Activated B cell treated with CpG ODN at 0.5 μM for 24 hours (primary cell): Measurements from ENCODE around the gene NHEJ1. TPM values are rescaled to one million over a fixed set of nuclear protein-coding genes. Genes with fewer than 3 reads are reported as not detected.

Experiments used
- ATAC-seq: fragments of 200-7000 bp; cut with Tn5 transposase; one replicate; pipeline ENCODE4 v1.10.0; 2021; ENCODE audit warnings: low read depth, mild to moderate bottlenecking, moderate library complexity
- CTCF ChIA-PET: fragments of 350-600 bp; sonication (Branson Sonifier 250); formaldehyde crosslinking; loops from one replicate; lab custom pipeline; 2021; ENCODE audit warnings: antibody characterized with exemption; lab: Charles Lee
- POLR2A ChIA-PET: fragments of 350-600 bp; sonication (Branson Sonifier 250); formaldehyde crosslinking; loops from one replicate; lab custom pipeline; 2021; ENCODE audit warnings: antibody characterized with exemption; lab: Charles Lee
- DNase-seq: peaks from one replicate; pipeline ENCODE4 v3.0.0; 2022
- H3K27ac Mint-ChIP-seq: one replicate; pipeline ENCODE4 v1.8.0; 2020; ENCODE audit warnings: mixed read lengths
- H3K27me3 Mint-ChIP-seq: one replicate; pipeline ENCODE4 v1.8.0; 2021; ENCODE audit warnings: mixed read lengths
- H3K36me3 Mint-ChIP-seq: one replicate; pipeline ENCODE4 v1.8.0; 2021; ENCODE audit warnings: low read depth, mixed read lengths
- H3K4me1 Mint-ChIP-seq: one replicate; pipeline ENCODE4 v1.8.0; 2021; ENCODE audit warnings: mixed read lengths
- H3K4me3 Mint-ChIP-seq: one replicate; pipeline ENCODE4 v1.8.0; 2020; ENCODE audit warnings: mild to moderate bottlenecking, mixed read lengths
- H3K9me3 Mint-ChIP-seq: one replicate; pipeline ENCODE4 v1.8.0; 2020; ENCODE audit warnings: mixed read lengths
- CTCF ChIP-seq: fragments of 200-600 bp; IDR thresholded peaks from one replicate; pipeline ENCODE4 v1.8.0; 2022; ENCODE audit warnings: antibody characterized with exemption, mild to moderate bottlenecking
- intact Hi-C: fragments of 100-400 bp; cut with micrococcal nuclease; formaldehyde crosslinking; loops from one replicate; pipeline ENCODE4 v1.15.1; 2024
- total RNA-seq: library from RNA; stranded (reverse); gene quantifications from 2 replicates; pipeline ENCODE4 v1.2.3, GENCODE V29; 2022

NHEJ1 gene
- total RNA-seq, 1 donor from 2014 or later: 19.1 TPM

GRCh38 chr2:219084791-219085190 is 75.8 kb downstream of the NHEJ1 start:
- intact Hi-C loops: no loop called here
- Mint-ChIP-seq H3K4me1 (peaks cover 13% of the 10 kb centered on the region), H3K4me3 (no peak overlapping the region), H3K36me3 (peaks cover 10% of the 10 kb centered on the region), H3K9me3 (no peaks in the 10 kb centered on the region), H3K27ac (no peak overlapping the region), H3K27me3 (no peaks in the 10 kb centered on the region)
- ChIA-PET CTCF (interaction anchor here (0.7 kb wide), 1 partner anchor 1284 kb away, joined by 3 read pairs; no protein-coding TSS in a partner anchor), POLR2A (no interaction called here)
- TF ChIP-seq CTCF: no peak
- DNase-seq (no peak), ATAC-seq (no peak)

- ChIA-PET CTCF (no interaction called here), POLR2A (no interaction called here)
- no peak for ATAC-seq
- H3K9me3 Mint-ChIP-seq: no peaks in the 10 kb centered on the region
- no peak overlapping the region for H3K4me3 Mint-ChIP-seq
- no peak overlapping the region for H3K27ac Mint-ChIP-seq
- TF ChIP-seq CTCF: no peak
- no peak for DNase-seq
- H3K4me1 Mint-ChIP-seq: peaks cover 13% of the 10 kb centered on the region
- H3K36me3 Mint-ChIP-seq: peaks cover 13% of the 10 kb centered on the region
- no peaks in the 10 kb centered on the region for H3K27me3 Mint-ChIP-seq
- intact Hi-C loops: no loop called here
These were observed 78.2 kb downstream of the NHEJ1 start for GRCh38 chr2:219082332-219082958.

DNA sequence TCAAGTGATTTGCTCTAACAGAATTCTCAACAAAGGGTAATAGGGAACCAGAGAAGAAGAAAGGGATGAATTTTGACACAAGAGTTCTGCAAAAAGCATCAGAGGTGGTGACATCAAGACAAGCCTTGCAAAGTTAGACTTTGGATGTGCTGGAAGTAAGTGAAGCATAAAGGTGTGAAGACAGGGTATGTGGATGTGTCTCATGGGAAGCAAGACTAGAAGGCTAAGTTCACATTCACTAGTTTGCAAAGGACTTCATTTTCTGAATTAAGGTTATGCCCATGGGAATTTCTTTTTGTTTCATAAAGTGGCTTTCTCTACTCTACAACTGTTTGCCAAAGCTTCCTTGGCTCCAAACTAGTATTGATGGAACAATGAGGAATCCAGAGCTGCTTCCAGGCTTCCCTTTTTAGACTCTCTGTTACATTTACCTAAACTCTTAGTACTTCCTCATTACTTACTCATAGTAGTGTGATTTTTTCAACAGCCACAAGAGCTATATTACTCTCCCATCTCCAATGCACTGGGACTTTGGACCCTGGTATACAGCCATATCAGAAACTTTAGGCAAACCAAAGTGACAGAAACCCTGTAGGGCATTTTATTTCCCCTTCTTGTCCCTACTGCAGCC is 78.8 kb downstream of the NHEJ1 start:
- POLR2A ChIA-PET: no interaction called here
- no peak for TF ChIP-seq CTCF

DNA sequence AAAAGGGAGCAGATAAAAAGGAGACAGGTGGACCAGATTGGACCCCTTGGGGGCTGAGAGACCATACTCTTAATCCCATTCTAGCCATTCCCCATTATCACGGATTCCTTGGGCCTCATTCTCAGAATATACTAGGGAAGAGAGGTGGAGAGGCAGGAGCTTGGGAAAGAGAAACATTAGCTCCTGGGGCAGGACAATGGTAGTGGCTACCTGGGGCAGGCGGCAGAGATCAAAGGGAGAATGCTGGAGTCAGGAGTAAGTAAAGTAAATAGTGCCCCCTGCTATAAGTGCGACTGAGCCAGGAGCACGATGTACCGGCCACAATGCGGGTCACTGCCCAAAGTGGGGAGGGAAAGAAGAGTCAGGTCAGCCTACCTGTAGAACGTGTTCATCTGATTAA is 79.5 kb downstream of the NHEJ1 start:
- POLR2A ChIA-PET: no interaction called here
- no peak for DNase-seq
- no peak overlapping the region for H3K27ac Mint-ChIP-seq
- peaks cover 13% of the 10 kb centered on the region for H3K4me1 Mint-ChIP-seq
- H3K36me3 Mint-ChIP-seq: peaks cover 24% of the 10 kb centered on the region
- intact Hi-C loops: no loop called here
- no peaks in the 10 kb centered on the region for H3K9me3 Mint-ChIP-seq
- H3K4me3 Mint-ChIP-seq: no peak overlapping the region
- no peak for TF ChIP-seq CTCF
- CTCF ChIA-PET: interaction anchor here (0.9 kb wide), 1 partner anchor 39 kb away, joined by 4 read pairs; no protein-coding TSS in a partner anchor
- no peak for ATAC-seq
- no peaks in the 10 kb centered on the region for H3K27me3 Mint-ChIP-seq

More for the DNA sequence above, 78.8 kb downstream of the NHEJ1 start:
- ATAC-seq (no peak), DNase-seq (no peak)
- no peak overlapping the region for H3K27ac Mint-ChIP-seq
- peaks cover 13% of the 10 kb centered on the region for H3K4me1 Mint-ChIP-seq
- intact Hi-C loops: no loop called here
- no peak overlapping the region for H3K4me3 Mint-ChIP-seq
- CTCF ChIA-PET: no interaction called here
- peaks cover 17% of the 10 kb centered on the region for H3K36me3 Mint-ChIP-seq
- H3K9me3 Mint-ChIP-seq: no peaks in the 10 kb centered on the region
- H3K27me3 Mint-ChIP-seq: no peaks in the 10 kb centered on the region

DNA sequence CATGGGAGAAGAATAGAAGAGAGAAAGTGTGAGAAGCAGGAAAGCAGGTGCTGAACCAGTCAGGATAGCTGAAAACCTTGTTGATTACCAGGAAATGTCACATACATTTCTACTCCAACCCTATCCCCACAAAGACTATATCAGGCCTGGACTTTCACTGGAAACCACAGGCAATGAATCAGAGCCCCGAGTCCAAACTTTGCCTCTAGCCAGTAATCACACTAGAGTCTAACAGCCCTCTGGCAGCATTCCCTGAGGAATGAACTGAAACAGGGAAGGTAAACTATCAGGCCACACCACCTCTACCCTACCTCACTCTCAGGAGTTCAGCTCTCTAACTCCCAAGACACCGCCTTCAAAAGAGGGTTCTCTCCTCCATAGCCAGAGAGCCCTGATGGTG is 81.2 kb downstream of the NHEJ1 start:
- DNase-seq (no peak), ATAC-seq (no peak)
- ChIA-PET POLR2A (no interaction called here), CTCF (no interaction called here)
- no peak for TF ChIP-seq CTCF
- peaks cover 33% of the 10 kb centered on the region for H3K36me3 Mint-ChIP-seq
- no peak overlapping the region for H3K4me3 Mint-ChIP-seq
- intact Hi-C loops: no loop called here
- no peak overlapping the region for H3K27ac Mint-ChIP-seq
- H3K4me1 Mint-ChIP-seq: peaks cover 13% of the 10 kb centered on the region
- H3K27me3 Mint-ChIP-seq: no peaks in the 10 kb centered on the region
- no peaks in the 10 kb centered on the region for H3K9me3 Mint-ChIP-seq
